ENCODE results near the gene FYN.

DNA sequence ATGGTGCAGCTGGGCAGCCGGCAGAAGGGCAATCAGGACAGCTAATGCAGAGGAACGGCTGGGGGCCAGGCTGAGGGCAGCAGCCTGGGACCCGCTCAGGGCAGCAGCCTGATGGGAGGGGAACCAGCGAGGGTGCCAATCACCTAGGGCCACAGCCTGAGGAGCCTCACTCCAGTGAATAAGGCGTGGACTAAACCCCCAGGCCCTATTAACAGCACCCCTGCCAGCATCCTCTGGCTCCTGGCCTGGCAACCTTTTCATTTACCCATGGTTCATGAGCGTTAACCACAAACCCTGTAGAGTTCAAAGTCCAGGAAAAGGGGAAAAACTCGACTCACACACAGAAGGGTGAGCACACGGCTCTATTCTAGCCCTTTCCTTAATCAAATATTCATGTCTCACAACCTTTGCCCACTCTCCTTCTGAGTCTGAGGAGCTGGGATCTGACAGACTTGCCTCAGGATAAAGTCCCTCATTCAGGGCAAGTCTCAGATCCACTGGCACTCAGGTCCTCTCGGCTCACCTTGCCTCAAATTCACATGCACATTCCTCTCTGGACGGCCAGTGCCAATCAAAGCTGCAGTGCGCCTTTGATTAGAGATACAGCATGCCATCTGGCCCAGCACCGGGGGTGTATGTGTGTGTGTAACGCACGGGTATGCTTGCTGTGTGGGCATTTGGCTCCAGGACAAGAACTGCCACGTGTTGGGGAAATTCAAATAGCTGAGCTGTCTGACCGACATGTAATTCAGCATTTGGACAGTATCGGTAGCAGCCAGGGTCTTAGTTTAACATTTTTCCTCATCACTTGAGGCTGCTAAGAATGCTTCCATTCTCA is 180.7 kb downstream of the FYN start:
- no peak for TF ChIP-seq EZH2 (IDR thresholded peaks at IDR 0.05)
- no peak for TF ChIP-seq EZH2phosphoT487 (IDR thresholded peaks at IDR 0.05; ENCODE audit: borderline replicate concordance)
- no peak for TF ChIP-seq EGR1 (IDR thresholded peaks at IDR 0.05; ENCODE audit: low read depth)
- TF ChIP-seq, protein P1, sequence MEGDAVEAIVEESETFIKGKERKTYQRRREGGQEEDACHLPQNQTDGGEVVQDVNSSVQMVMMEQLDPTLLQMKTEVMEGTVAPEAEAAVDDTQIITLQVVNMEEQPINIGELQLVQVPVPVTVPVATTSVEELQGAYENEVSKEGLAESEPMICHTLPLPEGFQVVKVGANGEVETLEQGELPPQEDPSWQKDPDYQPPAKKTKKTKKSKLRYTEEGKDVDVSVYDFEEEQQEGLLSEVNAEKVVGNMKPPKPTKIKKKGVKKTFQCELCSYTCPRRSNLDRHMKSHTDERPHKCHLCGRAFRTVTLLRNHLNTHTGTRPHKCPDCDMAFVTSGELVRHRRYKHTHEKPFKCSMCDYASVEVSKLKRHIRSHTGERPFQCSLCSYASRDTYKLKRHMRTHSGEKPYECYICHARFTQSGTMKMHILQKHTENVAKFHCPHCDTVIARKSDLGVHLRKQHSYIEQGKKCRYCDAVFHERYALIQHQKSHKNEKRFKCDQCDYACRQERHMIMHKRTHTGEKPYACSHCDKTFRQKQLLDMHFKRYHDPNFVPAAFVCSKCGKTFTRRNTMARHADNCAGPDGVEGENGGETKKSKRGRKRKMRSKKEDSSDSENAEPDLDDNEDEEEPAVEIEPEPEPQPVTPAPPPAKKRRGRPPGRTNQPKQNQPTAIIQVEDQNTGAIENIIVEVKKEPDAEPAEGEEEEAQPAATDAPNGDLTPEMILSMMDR (IDR thresholded peaks at IDR 0.05 in 2 of 3, conservative IDR thresholded peaks at IDR 0.05 in 1 of 3; ENCODE audit: borderline replicate concordance in 1 of 3, insufficient read depth in 1 of 3, low read depth in 2 of 3, low read length in 2 of 3) = no peak
- TF ChIP-seq POLR2AphosphoS5 (IDR thresholded peaks at IDR 0.05; ENCODE audit: low read depth, low read length) = no peak
- TF ChIP-seq POLR2A (IDR thresholded peaks at IDR 0.05; ENCODE audit: borderline replicate concordance, extremely low read depth, insufficient read depth, insufficient read length) = no peak
- TF ChIP-seq, protein P2, sequence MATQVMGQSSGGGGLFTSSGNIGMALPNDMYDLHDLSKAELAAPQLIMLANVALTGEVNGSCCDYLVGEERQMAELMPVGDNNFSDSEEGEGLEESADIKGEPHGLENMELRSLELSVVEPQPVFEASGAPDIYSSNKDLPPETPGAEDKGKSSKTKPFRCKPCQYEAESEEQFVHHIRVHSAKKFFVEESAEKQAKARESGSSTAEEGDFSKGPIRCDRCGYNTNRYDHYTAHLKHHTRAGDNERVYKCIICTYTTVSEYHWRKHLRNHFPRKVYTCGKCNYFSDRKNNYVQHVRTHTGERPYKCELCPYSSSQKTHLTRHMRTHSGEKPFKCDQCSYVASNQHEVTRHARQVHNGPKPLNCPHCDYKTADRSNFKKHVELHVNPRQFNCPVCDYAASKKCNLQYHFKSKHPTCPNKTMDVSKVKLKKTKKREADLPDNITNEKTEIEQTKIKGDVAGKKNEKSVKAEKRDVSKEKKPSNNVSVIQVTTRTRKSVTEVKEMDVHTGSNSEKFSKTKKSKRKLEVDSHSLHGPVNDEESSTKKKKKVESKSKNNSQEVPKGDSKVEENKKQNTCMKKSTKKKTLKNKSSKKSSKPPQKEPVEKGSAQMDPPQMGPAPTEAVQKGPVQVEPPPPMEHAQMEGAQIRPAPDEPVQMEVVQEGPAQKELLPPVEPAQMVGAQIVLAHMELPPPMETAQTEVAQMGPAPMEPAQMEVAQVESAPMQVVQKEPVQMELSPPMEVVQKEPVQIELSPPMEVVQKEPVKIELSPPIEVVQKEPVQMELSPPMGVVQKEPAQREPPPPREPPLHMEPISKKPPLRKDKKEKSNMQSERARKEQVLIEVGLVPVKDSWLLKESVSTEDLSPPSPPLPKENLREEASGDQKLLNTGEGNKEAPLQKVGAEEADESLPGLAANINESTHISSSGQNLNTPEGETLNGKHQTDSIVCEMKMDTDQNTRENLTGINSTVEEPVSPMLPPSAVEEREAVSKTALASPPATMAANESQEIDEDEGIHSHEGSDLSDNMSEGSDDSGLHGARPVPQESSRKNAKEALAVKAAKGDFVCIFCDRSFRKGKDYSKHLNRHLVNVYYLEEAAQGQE (IDR thresholded peaks at IDR 0.05; ENCODE audit: low read depth) = no peak
- no peak for TF ChIP-seq RAD21 (IDR thresholded peaks at IDR 0.05; ENCODE audit: low read depth)
- no peak for TF ChIP-seq SP1 (IDR thresholded peaks at IDR 0.05; ENCODE audit: low read depth)
- no peak for TF ChIP-seq CEBPB (IDR thresholded peaks at IDR 0.05; ENCODE audit: low read depth)
- no peak for TF ChIP-seq FOSL1 (IDR thresholded peaks at IDR 0.05; ENCODE audit: low read depth)
- TF ChIP-seq ZNF274 (IDR thresholded peaks at IDR 0.05; ENCODE audit: low read depth, low read length) = no peak
